Lung (tissue), 12 donors: ENCODE data around the gene VEGFA. TPM values are rescaled to one million over a fixed set of nuclear protein-coding genes. Genes with fewer than 3 reads are reported as not detected.

Experiments
- ATAC-seq: fragments of 200-7000 bp; cut with Tn5 transposase; one replicate; pipeline ENCODE4 v1.9.1; 2020; ENCODE audit warnings: moderate number of reproducible peaks; ENCODE audit not compliant: insufficient read depth, low FRiP score
- DNase-seq, 3 donors: peaks; one replicate each; pipeline ENCODE4 v3.0.0-alpha.2; 2013 to 2017
- H3K27ac ChIP-seq, 2 donors: one replicate each; pipeline ENCODE4 v1.5.1; 2013; ENCODE audit warnings: mild to moderate bottlenecking in 2 of 2, moderate library complexity in 2 of 2, control low read depth in 1 of 2, inconsistent platforms in 1 of 2, low read depth in 1 of 2, low read length in 1 of 2
- H3K27me3 ChIP-seq, 3 donors: one replicate each; pipeline ENCODE4 v1.5.1; 2013; ENCODE audit warnings: low read length in 2 of 3; ENCODE audit not compliant: control insufficient read depth in 3 of 3, insufficient read depth in 3 of 3
- H3K36me3 ChIP-seq, 4 donors: one replicate each; pipeline ENCODE4 v1.5.1; 2013; ENCODE audit warnings: low read length in 4 of 4, mild to moderate bottlenecking in 1 of 4, moderate library complexity in 1 of 4; ENCODE audit not compliant: control insufficient read depth in 4 of 4, insufficient read depth in 4 of 4
- H3K4me1 ChIP-seq, 5 donors: one replicate each; pipeline ENCODE4 v1.5.1; 2013; ENCODE audit warnings: low read length in 5 of 5, mild to moderate bottlenecking in 2 of 5, moderate library complexity in 1 of 5; ENCODE audit not compliant: control insufficient read depth in 5 of 5, insufficient read depth in 5 of 5
- H3K4me3 ChIP-seq: one replicate; pipeline ENCODE4 v1.5.1; 2013; ENCODE audit warnings: mild to moderate bottlenecking, control low read depth, moderate library complexity
- H3K9ac ChIP-seq, 2 donors: one replicate each; pipeline ENCODE4 v1.5.1; 2013; ENCODE audit warnings: low read length in 2 of 2, control low read depth in 1 of 2; ENCODE audit not compliant: insufficient read depth in 1 of 2
- H3K9me3 ChIP-seq, 4 donors: one replicate each; pipeline ENCODE4 v1.5.1; 2013; ENCODE audit warnings: low read length in 3 of 4, mild to moderate bottlenecking in 1 of 4, moderate library complexity in 1 of 4; ENCODE audit not compliant: control insufficient read depth in 4 of 4, insufficient read depth in 3 of 4
- WGBS, 2 donors: extraction: QIAGEN DNeasy Blood & Tissue Kit; methylation state at CpG; one replicate each; pipeline ENCODE4 v1.1.7; 2013; 5-methylcytosine and 5-hydroxymethylcytosine counted together
- polyA plus RNA-seq, 2 donors: library from polyadenylated mRNA; stranded (reverse); fragments of 200-250 nt; gene quantifications; one replicate each; pipeline ENCODE4 v1.2.1, GENCODE V29; 2013
- total RNA-seq, 2 donors: library from RNA; depleted of rRNA in 1 of 2; stranded (reverse); fragments of >200 nt in 1 of 2; gene quantifications; one replicate each; pipeline ENCODE4 v1.2.1, GENCODE V29; 2014 to 2021
- TF ChIP-seq, protein P1 (sequence below): IDR thresholded peaks from 2 replicates; pipeline ENCODE4 v1.5.1; 2012; ENCODE audit warnings: mild to moderate bottlenecking; ENCODE audit errors: control extremely low read depth, extremely low read depth
- donor health status: control.
- donor health status: control.
- donor health status: Bipolar disorder and iron deficiency.
- donor health status: healthy.
- donor health status: DM: yes; HTN: yes; CAD: no.

The VEGFA gene
- total and polyA plus RNA-seq, 4 donors = 98.3 to 275 (median 140) TPM

GRCh38 chr6:43767553-43768505 is 2.2 kb upstream of the VEGFA start:
- TF ChIP-seq, protein P1, sequence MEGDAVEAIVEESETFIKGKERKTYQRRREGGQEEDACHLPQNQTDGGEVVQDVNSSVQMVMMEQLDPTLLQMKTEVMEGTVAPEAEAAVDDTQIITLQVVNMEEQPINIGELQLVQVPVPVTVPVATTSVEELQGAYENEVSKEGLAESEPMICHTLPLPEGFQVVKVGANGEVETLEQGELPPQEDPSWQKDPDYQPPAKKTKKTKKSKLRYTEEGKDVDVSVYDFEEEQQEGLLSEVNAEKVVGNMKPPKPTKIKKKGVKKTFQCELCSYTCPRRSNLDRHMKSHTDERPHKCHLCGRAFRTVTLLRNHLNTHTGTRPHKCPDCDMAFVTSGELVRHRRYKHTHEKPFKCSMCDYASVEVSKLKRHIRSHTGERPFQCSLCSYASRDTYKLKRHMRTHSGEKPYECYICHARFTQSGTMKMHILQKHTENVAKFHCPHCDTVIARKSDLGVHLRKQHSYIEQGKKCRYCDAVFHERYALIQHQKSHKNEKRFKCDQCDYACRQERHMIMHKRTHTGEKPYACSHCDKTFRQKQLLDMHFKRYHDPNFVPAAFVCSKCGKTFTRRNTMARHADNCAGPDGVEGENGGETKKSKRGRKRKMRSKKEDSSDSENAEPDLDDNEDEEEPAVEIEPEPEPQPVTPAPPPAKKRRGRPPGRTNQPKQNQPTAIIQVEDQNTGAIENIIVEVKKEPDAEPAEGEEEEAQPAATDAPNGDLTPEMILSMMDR = no peak
- peak overlapping the region in 1 of 2 donors; percentile 5 for H3K27ac ChIP-seq
- H3K4me1 ChIP-seq = peaks cover 0 to 43% (median 24%) of the 10 kb centered on the region in 5 donors
- 81 to 82% methylated on average over 8 of the region's 8 CpGs for WGBS, 2 donors
- H3K9ac ChIP-seq = no peak overlapping the region
- H3K27me3 ChIP-seq = no peaks in the 10 kb centered on the region
- ATAC-seq (no peak), DNase-seq (peak in 2 of 3 donors; percentile 18 to 43)
- peaks cover 0 to 17% (median 0%) of the 10 kb centered on the region in 4 donors for H3K36me3 ChIP-seq
- H3K4me3 ChIP-seq = no peak overlapping the region
- H3K9me3 ChIP-seq = no peaks in the 10 kb centered on the region

DNA sequence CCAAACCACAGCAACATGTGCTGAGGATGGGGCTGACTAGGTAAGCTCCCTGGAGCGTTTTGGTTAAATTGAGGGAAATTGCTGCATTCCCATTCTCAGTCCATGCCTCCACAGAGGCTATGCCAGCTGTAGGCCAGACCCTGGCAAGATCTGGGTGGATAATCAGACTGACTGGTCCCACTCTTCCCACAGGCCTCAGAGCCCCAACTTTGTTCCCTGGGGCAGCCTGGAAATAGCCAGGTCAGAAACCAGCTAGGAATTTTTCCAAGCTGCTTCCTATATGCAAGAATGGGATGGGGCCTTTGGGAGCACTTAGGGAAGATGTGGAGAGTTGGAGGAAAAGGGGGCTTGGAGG is 1.5 kb upstream of the VEGFA start:
- Histone ChIP-seq H3K27me3 (no peaks in the 10 kb centered on the region), H3K4me3 (no peak overlapping the region), H3K27ac (peak overlapping the region in 1 of 2 donors; percentile 5), H3K36me3 (peaks cover 0 to 21% (median 0%) of the 10 kb centered on the region in 4 donors), H3K9ac (no peak overlapping the region), H3K9me3 (no peaks in the 10 kb centered on the region), H3K4me1 (peaks cover 0 to 43% (median 20%) of the 10 kb centered on the region in 5 donors)
- TF ChIP-seq, protein P1 = no peak
- WGBS, 2 donors = 71 to 94% methylated on average over 1 of the region's 1 CpG
- ATAC-seq (no peak), DNase-seq (no peak)

DNA sequence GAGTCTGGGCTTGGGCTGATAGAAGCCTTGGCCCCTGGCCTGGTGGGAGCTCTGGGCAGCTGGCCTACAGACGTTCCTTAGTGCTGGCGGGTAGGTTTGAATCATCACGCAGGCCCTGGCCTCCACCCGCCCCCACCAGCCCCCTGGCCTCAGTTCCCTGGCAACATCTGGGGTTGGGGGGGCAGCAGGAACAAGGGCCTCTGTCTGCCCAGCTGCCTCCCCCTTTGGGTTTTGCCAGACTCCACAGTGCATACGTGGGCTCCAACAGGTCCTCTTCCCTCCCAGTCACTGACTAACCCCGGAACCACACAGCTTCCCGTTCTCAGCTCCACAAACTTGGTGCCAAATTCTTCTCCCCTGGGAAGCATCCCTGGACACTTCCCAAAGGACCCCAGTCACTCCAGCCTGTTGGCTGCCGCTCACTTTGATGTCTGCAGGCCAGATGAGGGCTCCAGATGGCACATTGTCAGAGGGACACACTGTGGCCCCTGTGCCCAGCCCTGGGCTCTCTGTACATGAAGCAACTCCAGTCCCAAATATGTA is 957 bp upstream of the VEGFA start:
- peak overlapping the region in 1 of 2 donors; percentile 23 for H3K27ac ChIP-seq
- TF ChIP-seq, protein P1 = no peak
- no peaks in the 10 kb centered on the region for H3K27me3 ChIP-seq
- ATAC-seq (no peak), DNase-seq (peak; percentile 82 to 87 (median 83))
- WGBS, 2 donors = 67 to 72% methylated on average over 8 of the region's 8 CpGs
- H3K9me3 ChIP-seq = no peaks in the 10 kb centered on the region
- H3K9ac ChIP-seq = peak overlapping the region in 1 of 2 donors; percentile 34
- H3K4me3 ChIP-seq = no peak overlapping the region
- H3K4me1 ChIP-seq = peaks cover 2 to 43% (median 23%) of the 10 kb centered on the region in 5 donors
- peaks cover 0 to 21% (median 2%) of the 10 kb centered on the region in 4 donors for H3K36me3 ChIP-seq
